Astrocyte of the cerebellum (primary cell): ENCODE data around the gene FLYWCH2.

Experiments
- DNase-seq: peaks from one replicate; pipeline ENCODE4 v3.0.0-alpha.2; 2011; ENCODE audit warnings: low read depth
- H3K4me3 ChIP-seq: 2 replicates; pipeline ENCODE4 v1.5.1; 2011; ENCODE audit warnings: mild to moderate bottlenecking, low read depth, low read length, moderate library complexity
- in situ Hi-C: cut with HindIII; loops from 2 replicates; pipeline ENCODE4 v1.10.0; 2017; ENCODE audit warnings: low sequenced_read_pairs
- TF ChIP-seq, protein P1 (sequence below): IDR thresholded peaks from 2 replicates; pipeline ENCODE4 v1.5.1; 2012; ENCODE audit warnings: low read length, low read depth, moderate library complexity, mild to moderate bottlenecking; ENCODE audit errors: missing control alignments

Gene FLYWCH2

DNA sequence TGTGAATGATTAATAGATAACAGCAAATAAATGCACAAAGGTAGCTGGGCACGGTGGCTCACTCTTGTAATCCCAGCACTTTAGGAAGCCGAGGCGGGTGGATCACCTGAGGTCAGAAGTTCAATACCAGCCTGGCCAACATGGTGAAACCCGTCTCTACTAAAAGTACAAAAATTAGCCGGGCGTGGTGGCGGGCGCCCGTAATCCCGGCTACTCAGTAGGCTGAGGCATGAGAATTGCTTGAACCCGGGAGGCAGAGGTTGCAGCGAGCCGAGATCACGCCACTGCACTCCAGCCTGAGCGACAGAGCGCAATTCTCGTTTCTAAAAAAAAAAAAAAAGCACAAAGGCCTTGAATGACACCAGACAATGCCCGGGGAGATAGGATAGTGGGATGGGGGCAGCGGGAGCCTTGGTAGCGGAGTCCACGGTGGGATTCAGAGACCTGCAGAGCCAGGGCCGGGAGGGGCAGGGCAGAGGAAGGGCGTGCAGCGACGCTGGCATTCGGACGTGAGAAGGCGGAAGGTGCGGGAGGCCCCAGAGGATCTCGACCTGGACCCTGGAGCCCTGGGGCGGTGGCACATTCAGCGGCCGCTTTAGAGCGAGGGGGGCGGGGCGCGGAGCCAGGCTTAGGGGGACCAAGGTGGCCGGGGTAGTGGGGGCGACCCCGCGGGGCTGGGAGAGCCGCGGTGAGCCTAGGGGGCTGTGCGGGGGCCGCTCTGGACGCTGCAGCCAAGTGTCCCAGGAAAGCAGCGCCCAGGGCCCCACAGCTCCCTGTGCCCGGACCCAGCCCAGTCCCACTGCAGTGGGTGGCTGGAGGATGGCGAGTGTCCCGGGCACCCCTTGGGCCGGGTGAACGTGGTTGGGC lies 999 bp upstream of the FLYWCH2 start:
- DNase-seq: no peak
- H3K4me3 ChIP-seq: peak overlapping the region; percentile 88
- in situ Hi-C loops: no loop called here
- TF ChIP-seq, protein P1, sequence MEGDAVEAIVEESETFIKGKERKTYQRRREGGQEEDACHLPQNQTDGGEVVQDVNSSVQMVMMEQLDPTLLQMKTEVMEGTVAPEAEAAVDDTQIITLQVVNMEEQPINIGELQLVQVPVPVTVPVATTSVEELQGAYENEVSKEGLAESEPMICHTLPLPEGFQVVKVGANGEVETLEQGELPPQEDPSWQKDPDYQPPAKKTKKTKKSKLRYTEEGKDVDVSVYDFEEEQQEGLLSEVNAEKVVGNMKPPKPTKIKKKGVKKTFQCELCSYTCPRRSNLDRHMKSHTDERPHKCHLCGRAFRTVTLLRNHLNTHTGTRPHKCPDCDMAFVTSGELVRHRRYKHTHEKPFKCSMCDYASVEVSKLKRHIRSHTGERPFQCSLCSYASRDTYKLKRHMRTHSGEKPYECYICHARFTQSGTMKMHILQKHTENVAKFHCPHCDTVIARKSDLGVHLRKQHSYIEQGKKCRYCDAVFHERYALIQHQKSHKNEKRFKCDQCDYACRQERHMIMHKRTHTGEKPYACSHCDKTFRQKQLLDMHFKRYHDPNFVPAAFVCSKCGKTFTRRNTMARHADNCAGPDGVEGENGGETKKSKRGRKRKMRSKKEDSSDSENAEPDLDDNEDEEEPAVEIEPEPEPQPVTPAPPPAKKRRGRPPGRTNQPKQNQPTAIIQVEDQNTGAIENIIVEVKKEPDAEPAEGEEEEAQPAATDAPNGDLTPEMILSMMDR: no peak

DNA sequence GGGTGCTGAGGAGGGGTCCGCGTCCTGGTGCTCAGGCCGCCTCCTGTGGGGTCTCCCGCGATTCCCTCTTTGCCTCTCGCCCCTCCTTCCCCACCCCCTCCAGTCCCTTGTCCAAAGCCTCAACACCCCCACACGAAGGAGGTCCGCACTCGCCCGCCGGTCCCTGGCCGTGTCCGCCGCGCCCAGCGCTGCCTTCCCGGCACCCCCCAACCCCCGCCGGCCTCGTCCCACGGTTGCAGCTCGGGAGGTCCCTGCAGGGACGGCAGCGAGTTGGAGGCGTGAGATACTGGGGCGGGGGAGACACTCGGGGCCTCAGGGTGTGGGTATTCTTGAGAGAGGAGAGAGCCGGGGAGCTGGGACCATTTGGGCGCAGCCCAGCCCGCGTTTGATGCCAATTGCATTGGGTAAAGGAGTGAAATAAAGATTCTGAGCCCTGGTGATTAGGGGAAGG lies 468 bp downstream of the FLYWCH2 start:
- TF ChIP-seq, protein P1: no peak
- no peak for DNase-seq
- in situ Hi-C loops: no loop called here
- peak overlapping the region; percentile 88 for H3K4me3 ChIP-seq

DNA sequence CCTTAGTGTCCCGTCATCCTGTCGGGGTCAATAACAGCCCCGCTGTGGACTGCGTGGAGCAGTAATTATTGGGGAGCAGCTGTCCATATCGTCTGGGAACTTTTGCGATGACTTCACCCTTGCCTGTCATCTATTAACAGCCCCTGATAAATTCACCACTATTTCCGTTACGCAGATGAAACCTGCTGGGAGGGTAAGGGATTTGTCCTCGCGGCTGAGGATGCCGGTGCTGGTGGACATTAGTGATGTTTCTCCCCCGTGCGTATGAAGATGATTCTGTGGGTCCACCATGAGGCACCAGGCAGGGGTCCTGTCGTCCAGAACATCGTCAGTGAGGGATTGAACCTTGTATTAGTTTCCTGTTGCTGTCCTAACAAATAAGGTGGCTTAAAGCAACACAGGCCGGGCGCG lies 1.0 kb downstream of the FLYWCH2 start:
- DNase-seq: no peak
- peak overlapping the region; percentile 88 for H3K4me3 ChIP-seq
- TF ChIP-seq, protein P1: no peak
- in situ Hi-C loops: no loop called here

DNA sequence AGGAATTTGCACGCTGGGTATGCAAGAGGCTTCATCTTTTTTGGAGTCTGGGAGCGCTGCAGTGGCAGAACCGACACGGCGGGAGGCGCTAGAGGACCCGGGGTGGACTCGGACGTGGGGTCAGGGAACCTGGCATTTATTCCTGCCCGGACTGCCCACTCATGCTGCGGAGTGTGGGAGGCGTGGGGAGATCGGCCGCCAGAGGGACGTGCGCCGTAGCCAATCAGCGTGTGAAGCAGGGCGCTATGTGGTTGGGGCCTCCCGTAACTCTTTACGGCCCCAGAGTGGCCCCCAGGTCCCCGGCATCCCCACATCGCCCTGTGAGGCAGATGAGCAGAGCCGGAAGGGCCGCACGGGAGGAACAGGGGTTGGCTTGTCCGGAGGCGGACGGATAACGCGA lies 11.2 kb downstream of the FLYWCH2 start:
- TF ChIP-seq, protein P1: no peak
- no peak for DNase-seq
- no peak overlapping the region for H3K4me3 ChIP-seq
- in situ Hi-C loops: no loop called here

DNA sequence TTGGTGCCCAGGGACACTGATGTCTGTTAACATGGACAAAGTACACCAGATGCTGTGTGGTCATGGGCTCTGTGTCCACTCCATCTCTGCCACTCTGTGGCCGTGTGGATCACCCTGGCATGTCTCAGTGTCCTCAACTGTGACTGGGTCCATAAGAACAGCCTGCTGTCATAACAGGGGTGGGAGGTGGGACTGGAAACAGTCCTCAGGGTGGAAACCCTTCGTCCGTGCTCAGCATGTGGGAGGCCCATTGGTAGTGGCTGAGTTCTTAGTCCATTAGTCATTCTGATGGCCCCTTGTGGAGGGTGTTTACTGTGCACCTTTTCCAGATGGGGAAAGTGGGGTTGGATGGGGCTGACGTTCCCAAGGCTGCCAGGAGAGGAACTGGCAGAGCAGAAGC lies 12.8 kb downstream of the FLYWCH2 start:
- in situ Hi-C loops: no loop called here
- no peak for DNase-seq
- TF ChIP-seq, protein P1: no peak
- H3K4me3 ChIP-seq: no peak overlapping the region

DNA sequence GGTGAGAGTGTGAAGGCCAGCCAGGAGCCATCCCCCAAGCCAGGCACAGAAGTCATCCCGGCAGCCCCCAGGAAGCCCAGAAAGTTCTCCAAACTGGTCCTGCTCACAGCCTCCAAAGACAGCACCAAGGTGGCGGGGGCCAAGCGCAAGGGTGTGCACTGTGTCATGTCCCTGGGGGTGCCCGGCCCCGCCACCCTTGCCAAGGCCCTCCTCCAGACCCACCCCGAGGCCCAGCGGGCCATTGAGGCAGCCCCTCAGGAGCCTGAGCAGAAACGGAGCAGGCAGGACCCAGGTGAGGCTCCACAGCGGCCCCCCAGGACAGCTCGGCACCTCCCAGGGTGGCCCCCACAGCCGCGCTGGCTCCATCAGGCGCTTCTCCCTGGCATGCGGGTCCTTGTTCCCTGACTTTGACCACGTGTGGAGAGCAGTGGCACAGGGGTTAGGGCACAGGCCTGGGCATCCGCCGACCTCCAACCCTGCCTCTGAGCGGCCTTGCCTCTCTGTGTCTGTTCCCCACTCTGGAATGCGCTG lies 13.5 kb downstream of the FLYWCH2 start:
- TF ChIP-seq, protein P1: no peak
- no peak for DNase-seq
- no peak overlapping the region for H3K4me3 ChIP-seq
- in situ Hi-C loops: no loop called here
